ENCODE data around the gene ANKRD33B. TPM values are rescaled to one million over a fixed set of nuclear protein-coding genes. Genes with fewer than 3 reads are reported as not detected.
"Not testable (repeated sequence)": the region's sequence is repeated elsewhere in the genome, so short reads cannot be mapped to it uniquely, and the experiment has no call there.

Gene ANKRD33B
- polyA plus RNA-seq, 1 donor (not counting 4 experiments of a cell fraction or from before 2014, with no cell fraction given), result 1.9 TPM

DNA sequence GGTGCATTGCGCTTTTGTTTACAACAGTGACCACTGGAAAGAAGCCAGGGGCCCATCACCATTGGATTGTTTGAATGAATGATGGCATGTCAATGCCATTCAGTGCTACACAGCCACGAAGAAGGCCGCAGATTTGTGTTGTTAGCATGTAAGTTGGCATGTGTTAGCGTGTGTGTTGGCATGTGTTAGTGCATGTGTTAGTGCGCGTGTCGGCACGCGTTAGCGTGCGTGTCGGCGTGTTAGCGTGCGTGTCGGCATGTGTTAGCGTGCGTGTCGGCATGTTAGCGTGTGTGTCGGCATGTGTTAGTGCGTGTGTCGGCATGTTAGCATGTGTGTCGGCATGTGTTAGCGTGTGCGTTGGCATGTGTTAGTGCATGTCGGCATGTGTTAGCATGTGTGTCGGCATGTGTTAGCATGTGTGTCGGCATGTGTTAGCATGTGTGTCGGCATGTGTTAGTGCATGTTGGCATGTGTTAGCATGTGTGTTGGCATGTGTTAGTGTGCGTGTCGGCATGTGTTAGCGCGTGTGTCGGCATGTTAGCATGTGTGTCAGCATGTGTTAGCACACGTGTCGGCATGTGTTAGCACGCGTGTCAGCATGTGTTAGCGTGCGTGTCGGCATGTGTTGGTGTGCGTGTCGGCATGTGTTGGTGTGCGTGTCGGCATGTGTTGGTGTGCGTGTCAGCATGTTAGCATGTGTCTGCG is 15.3 kb upstream of the ANKRD33B start:
- H3K9ac ChIP-seq (ENCODE audit: control insufficient read depth, extremely low read depth, insufficient read depth, low read length), result no peak overlapping the region
- dilution Hi-C loops (cut with MboI; ENCODE audit: extremely low pct_ligation_motif_present, low sequenced_read_pairs), result no loop called here
- H3K36me3 ChIP-seq (ENCODE audit: control insufficient read depth in 2 of 2, extremely low read depth in 1 of 2, insufficient read depth in 2 of 2, low read length in 2 of 2), result no peaks in the 10 kb centered on the region
- DNase-seq (ENCODE audit: low read depth, low spot score), result no peak
- H4K20me1 ChIP-seq (ENCODE audit: control insufficient read depth, extremely low read depth, insufficient read depth, low read length), result no peaks in the 10 kb centered on the region
- H3K4me3 ChIP-seq (ENCODE audit: control insufficient read depth in 2 of 3, extremely low read depth in 1 of 3, insufficient read depth in 2 of 3, low read depth in 1 of 3, low read length in 3 of 3), result no peak overlapping the region
- no peak overlapping the region for H3K27ac ChIP-seq (ENCODE audit: control insufficient read depth, insufficient read depth, low read length)
- H3K9me3 ChIP-seq (ENCODE audit: control insufficient read depth, low read depth, low read length), result peaks cover 4% of the 10 kb centered on the region
- TF ChIP-seq, protein P1, sequence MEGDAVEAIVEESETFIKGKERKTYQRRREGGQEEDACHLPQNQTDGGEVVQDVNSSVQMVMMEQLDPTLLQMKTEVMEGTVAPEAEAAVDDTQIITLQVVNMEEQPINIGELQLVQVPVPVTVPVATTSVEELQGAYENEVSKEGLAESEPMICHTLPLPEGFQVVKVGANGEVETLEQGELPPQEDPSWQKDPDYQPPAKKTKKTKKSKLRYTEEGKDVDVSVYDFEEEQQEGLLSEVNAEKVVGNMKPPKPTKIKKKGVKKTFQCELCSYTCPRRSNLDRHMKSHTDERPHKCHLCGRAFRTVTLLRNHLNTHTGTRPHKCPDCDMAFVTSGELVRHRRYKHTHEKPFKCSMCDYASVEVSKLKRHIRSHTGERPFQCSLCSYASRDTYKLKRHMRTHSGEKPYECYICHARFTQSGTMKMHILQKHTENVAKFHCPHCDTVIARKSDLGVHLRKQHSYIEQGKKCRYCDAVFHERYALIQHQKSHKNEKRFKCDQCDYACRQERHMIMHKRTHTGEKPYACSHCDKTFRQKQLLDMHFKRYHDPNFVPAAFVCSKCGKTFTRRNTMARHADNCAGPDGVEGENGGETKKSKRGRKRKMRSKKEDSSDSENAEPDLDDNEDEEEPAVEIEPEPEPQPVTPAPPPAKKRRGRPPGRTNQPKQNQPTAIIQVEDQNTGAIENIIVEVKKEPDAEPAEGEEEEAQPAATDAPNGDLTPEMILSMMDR (optimal IDR thresholded peaks at IDR 0.05 in 1 of 3, IDR thresholded peaks at IDR 0.05 in 1 of 3, conservative IDR thresholded peaks at IDR 0.05 in 1 of 3; ENCODE audit: extremely low read depth in 1 of 3, insufficient read depth in 2 of 3, low read length in 3 of 3), result no peak
- no peak for TF ChIP-seq EZH2 (IDR thresholded peaks at IDR 0.05; ENCODE audit: low read length)
- H3K4me2 ChIP-seq (ENCODE audit: control insufficient read depth, extremely low read depth, insufficient read depth, low read depth, low read length), result no peak overlapping the region
- no peaks in the 10 kb centered on the region for H3K79me2 ChIP-seq (ENCODE audit: control insufficient read depth, insufficient read depth, low read length)
- H3K4me1 ChIP-seq (ENCODE audit: control insufficient read depth, extremely low read depth, insufficient read depth, low read length), result peaks cover 23% of the 10 kb centered on the region
- H2AFZ ChIP-seq (ENCODE audit: control insufficient read depth, low read length), result no peak overlapping the region
- FAIRE-seq, result no peak
- H3K9me1 ChIP-seq (ENCODE audit: control insufficient read depth, extremely low read depth, insufficient read depth, low read length), result no peaks in the 10 kb centered on the region
- no peaks in the 10 kb centered on the region for H3K27me3 ChIP-seq (ENCODE audit: control insufficient read depth, extremely low read depth, insufficient read depth, low read length)

DNA sequence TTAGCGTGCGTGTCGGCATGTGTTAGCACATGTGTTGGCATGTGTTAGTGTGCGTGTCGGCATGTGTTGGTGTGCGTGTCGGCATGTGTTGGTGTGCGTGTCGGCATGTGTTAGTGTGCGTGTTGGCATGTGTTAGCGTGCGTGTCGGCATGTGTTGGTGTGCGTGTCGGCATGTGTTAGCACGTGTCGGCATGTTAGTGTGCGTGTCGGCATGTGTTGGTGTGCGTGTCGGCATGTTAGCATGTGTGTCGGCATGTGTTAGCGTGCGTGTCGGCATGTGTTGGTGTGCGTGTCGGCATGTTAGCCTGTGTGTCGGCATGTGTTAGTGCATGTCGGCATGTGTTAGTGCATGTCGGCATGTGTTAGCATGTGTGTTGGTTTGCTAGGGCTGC is 14.8 kb upstream of the ANKRD33B start:
- H3K9ac ChIP-seq (ENCODE audit: control insufficient read depth, extremely low read depth, insufficient read depth, low read length), result not testable (repeated sequence)

More for the DNA sequence above, 14.8 kb upstream of the ANKRD33B start:
- DNase-seq (ENCODE audit: low read depth, low spot score); H3K27ac ChIP-seq (ENCODE audit: control insufficient read depth, insufficient read depth, low read length); H3K36me3 ChIP-seq (ENCODE audit: control insufficient read depth in 2 of 2, extremely low read depth in 1 of 2, insufficient read depth in 2 of 2, low read length in 2 of 2); H4K20me1 ChIP-seq (ENCODE audit: control insufficient read depth, extremely low read depth, insufficient read depth, low read length); H3K9me3 ChIP-seq (ENCODE audit: control insufficient read depth, low read depth, low read length); dilution Hi-C loops (cut with MboI; ENCODE audit: extremely low pct_ligation_motif_present, low sequenced_read_pairs); H3K4me3 ChIP-seq (ENCODE audit: control insufficient read depth in 2 of 3, extremely low read depth in 1 of 3, insufficient read depth in 2 of 3, low read depth in 1 of 3, low read length in 3 of 3); H3K79me2 ChIP-seq (ENCODE audit: control insufficient read depth, insufficient read depth, low read length); H3K27me3 ChIP-seq (ENCODE audit: control insufficient read depth, extremely low read depth, insufficient read depth, low read length); FAIRE-seq; H2AFZ ChIP-seq (ENCODE audit: control insufficient read depth, low read length); H3K9me1 ChIP-seq (ENCODE audit: control insufficient read depth, extremely low read depth, insufficient read depth, low read length); H3K4me2 ChIP-seq (ENCODE audit: control insufficient read depth, extremely low read depth, insufficient read depth, low read depth, low read length): not testable (repeated sequence)
- peaks cover 23% of the 10 kb centered on the region for H3K4me1 ChIP-seq (ENCODE audit: control insufficient read depth, extremely low read depth, insufficient read depth, low read length)

Measured in keratinocyte (primary cell).